HG02970 (cell line): ENCODE results near the gene CMTM6.
A peak's percentile ranks its signal among the peaks of the same experiment; 100 is the strongest.

ENCODE experiments used
- ATAC-seq: cut with Tn5 transposase; IDR thresholded peaks from one replicate; pipeline ENCODE4 v1.9.1; 2021; ENCODE audit warnings: mild to moderate bottlenecking, moderate library complexity, moderate number of reproducible peaks; ENCODE audit not compliant: unreplicated experiment, low FRiP score

The CMTM6 gene

GRCh38 chr3:32450426-32450825, 52.2 kb downstream of the CMTM6 start:
- no peak for ATAC-seq

GRCh38 chr3:32449691-32450090, 53.0 kb downstream of the CMTM6 start:
- no peak for ATAC-seq

- no peak for ATAC-seq
Observed at GRCh38 chr3:32448686-32449474, 53.8 kb downstream of the CMTM6 start.

- no peak for ATAC-seq
Observed at GRCh38 chr3:32447865-32448400, 54.7 kb downstream of the CMTM6 start.

GRCh38 chr3:32443478-32443877, 59.2 kb downstream of the CMTM6 start:
- no peak for ATAC-seq

GRCh38 chr3:32442766-32443165, 59.9 kb downstream of the CMTM6 start:
- ATAC-seq: no peak

GRCh38 chr3:32440611-32441350, 61.9 kb downstream of the CMTM6 start:
- no peak for ATAC-seq

- ATAC-seq: peak; percentile 7
Observed at GRCh38 chr3:32439421-32439820, 63.2 kb downstream of the CMTM6 start.

- peak; percentile 64 for ATAC-seq
Observed at GRCh38 chr3:32438596-32439344, 63.9 kb downstream of the CMTM6 start.

- ATAC-seq: no peak
Observed at GRCh38 chr3:32437896-32438295, 64.8 kb downstream of the CMTM6 start.

- ATAC-seq: no peak
Observed at GRCh38 chr3:32436816-32437189, 65.8 kb downstream of the CMTM6 start.

- ATAC-seq: no peak
Observed at GRCh38 chr3:32435911-32436815, 66.5 kb downstream of the CMTM6 start.

GRCh38 chr3:32434206-32434605, 68.4 kb downstream of the CMTM6 start:
- no peak for ATAC-seq

GRCh38 chr3:32432711-32433530, 69.7 kb downstream of the CMTM6 start:
- ATAC-seq: no peak

- ATAC-seq: no peak
Observed at GRCh38 chr3:32432045-32432710, 70.5 kb downstream of the CMTM6 start.

- no peak for ATAC-seq
Observed at GRCh38 chr3:32431481-32431880, 71.2 kb downstream of the CMTM6 start.
